HG03469 (cell line): ENCODE measurements around the gene RPL14.
A peak's percentile ranks its signal among the peaks of the same experiment; 100 is the strongest.
"Not testable (repeated sequence)": the region's sequence is repeated elsewhere in the genome, so short reads cannot be mapped to it uniquely, and the experiment has no call there.

ENCODE experiments used
- ATAC-seq: cut with Tn5 transposase; IDR thresholded peaks from one replicate; pipeline ENCODE4 v1.9.1; 2021; ENCODE audit warnings: mild to moderate bottlenecking, moderate library complexity, moderate number of reproducible peaks; ENCODE audit not compliant: unreplicated experiment

The RPL14 gene

DNA sequence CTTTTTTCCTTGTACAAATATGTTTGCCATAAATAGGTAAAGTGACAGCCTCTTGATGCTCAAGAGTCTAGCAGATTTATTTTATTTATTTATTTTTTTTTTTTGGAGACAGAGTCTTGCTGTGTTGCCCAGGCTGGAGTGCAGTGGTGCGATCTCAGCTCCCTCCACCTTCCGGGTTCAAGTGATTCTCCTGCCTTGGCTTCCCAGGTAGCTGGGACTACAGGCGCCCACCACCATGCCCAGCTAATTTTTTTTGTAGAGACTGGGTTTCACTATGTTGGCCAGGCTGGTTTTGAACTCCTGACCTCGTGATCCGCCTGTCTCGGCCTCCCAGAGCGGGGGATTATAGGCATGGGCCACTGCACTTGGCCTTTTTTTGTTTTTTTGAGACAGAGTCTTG, 5.7 kb downstream of the RPL14 start:
- ATAC-seq, result not testable (repeated sequence)

DNA sequence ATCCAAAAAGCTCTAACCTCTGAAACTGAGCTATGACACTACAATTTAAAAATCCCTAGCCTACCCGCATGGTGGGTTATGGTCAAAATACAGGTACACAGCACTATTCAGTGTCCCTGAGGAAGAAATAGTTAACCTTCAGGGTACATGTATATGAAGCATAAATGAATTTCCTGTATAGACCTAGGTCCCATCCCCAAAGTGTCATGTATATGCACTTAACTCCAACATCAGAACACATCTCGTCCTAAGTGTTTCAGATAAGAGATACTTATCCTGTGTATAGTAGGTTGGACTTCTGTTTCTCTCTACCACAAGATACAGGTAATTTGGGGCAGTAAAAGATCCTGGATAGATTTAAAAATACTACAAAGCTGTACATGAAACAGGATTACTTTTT, 6.4 kb downstream of the RPL14 start:
- no peak for ATAC-seq

DNA sequence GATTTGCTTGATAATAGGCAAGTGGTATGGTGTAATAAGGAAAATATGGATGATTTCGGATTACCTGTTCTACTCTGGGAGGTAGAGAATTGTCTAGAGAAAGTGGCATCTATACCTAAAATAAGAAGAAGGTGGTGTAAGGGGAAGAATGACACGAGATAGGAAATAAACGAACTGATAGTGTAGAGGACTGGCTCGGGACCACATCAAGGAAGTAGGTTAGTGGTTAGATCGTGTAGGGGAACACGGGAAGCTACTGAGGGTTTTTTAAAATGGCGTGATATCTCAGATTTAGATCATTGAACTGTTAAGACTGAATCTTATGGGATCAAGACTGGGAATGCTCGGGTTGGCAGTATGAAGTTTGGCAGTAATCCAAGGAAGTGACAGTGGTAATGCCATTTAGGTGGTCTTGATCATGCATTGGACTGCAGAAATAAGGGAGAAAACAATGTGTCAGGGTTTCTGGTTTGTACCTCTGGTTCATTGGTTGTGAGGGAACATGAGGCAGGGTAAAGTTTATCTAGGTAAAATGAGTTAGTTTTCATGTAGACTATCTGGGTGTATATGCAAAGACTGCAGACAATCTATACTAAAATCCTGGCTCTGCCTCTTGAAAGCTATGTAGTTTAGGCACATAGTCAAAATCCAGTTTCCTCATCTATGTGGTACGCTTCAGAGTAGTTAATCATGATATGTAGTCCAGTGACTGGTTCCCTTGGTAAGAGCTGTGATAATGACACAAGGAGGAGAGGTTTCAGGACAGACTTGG, 7.4 kb downstream of the RPL14 start:
- ATAC-seq, result no peak

DNA sequence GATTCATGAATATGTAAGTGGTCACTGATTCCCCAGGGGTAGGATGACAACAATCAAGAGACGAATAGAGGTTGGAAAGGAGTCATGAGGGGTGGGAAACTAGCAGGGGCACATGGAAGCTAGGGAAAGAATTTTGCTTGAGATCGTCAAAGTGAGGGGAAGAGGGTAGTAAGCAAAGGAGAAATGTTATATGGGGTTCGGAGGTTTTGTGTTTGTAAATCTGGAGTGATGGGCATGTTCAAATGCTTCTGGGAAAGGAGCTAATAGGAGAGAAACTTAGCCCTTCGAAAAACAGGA, 7.9 kb downstream of the RPL14 start:
- no peak for ATAC-seq

- ATAC-seq, result no peak
Measured at GRCh38 chr3:40465456-40465855, 8.3 kb downstream of the RPL14 start.

GRCh38 chr3:40468018-40468417, 10.9 kb downstream of the RPL14 start:
- ATAC-seq, result no peak

DNA sequence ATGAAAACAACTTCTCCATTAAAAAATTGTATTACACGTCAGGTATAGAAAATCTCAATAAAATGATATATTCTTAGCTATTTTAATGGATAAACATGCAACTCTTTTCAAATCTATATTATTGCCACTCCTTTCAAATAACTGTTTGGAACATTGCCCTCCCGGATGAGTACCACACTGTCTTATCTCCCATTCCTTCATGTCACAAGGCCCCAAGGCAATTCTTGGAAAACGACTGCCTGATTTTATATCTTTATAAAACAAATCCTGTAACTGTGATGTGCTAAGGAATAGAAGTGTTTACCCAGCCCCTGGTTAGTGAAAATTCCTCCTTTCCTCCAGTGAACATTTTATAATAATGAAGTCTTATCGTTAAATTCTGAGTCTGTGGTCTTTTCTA, 13.6 kb downstream of the RPL14 start:
- ATAC-seq, result no peak

- ATAC-seq, result no peak
Measured at GRCh38 chr3:40476478-40477470, 19.6 kb downstream of the RPL14 start, which contains the start of gene ZNF619. Gene ZNF619 (plus strand): TSS chr3:40477122. CDS start chr3:40477980, 858 bp downstream.

DNA sequence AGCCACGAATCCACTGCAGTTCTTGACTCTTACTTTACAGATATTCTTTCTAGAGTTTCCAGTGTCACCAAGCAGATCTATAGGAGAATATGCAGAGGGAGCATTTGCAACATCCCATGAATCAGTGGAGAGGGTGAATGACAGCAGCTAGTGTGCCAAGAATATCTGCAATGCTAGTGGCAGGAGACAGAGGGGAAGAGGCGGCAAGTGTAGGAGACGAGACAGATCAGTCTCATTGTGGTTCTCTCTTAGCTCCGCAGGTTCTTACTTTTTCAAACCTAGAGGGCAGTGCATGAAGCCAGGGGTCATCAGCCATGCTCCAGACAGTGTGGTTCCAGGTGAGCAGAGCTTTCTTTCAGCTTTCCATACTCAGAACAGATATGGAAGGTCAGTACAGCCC, 20.5 kb downstream of the RPL14 start:
- ATAC-seq, result no peak

GRCh38 chr3:40487172-40487571, 30.0 kb downstream of the RPL14 start:
- no peak for ATAC-seq

GRCh38 chr3:40490916-40491315, 33.8 kb downstream of the RPL14 start:
- ATAC-seq, result no peak

DNA sequence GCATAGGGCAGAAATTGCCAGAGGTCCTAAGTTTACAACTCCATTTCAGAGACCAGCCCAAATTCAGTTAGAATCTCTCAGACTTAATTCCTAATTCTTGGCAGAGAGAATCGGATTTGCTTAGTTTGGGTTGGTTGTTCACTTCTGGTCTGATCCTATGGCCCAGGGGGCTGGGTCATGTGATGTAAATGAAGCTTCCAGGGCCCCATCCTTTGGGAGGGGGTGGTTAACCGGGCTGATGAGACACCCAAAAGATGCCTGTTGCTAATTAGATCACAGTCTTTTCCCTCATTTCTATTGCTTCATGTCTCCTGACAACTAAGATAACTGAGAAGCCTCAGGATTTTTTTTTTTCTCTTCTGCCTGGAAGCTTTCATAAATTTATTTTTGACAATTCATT, 37.6 kb downstream of the RPL14 start:
- ATAC-seq, result no peak

GRCh38 chr3:40497288-40497687, 40.1 kb downstream of the RPL14 start:
- ATAC-seq, result no peak

DNA sequence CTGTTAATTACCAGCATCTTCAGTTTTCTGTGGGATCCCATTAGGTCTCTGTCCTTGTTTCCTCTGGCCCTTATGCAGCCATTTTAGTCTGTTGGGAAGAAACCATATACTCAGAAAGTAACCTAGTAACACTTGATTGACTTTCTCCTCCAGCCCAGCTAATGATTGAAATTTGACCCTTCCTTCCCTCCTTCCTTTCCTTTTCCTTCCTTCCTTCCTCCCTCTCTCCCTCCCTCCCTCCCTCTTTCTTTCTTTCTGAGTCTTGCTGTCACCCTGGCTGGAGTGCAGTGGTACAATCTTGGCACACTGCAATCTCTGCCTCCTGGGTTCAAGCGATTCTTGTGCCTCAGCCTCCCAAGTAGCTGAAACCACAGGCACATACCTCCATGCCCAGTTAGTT, 42.8 kb downstream of the RPL14 start:
- no peak for ATAC-seq

GRCh38 chr3:40502034-40502433, 44.9 kb downstream of the RPL14 start:
- ATAC-seq, result no peak

- no peak for ATAC-seq
Measured at GRCh38 chr3:40504636-40505430, 47.7 kb downstream of the RPL14 start.

GRCh38 chr3:40505599-40506462, 48.7 kb downstream of the RPL14 start, which contains the start of gene ZNF620:
Gene ZNF620 (plus strand): TSS chr3:40506039. CDS start chr3:40506353, 314 bp downstream.
- ATAC-seq, result peak; percentile 49

DNA sequence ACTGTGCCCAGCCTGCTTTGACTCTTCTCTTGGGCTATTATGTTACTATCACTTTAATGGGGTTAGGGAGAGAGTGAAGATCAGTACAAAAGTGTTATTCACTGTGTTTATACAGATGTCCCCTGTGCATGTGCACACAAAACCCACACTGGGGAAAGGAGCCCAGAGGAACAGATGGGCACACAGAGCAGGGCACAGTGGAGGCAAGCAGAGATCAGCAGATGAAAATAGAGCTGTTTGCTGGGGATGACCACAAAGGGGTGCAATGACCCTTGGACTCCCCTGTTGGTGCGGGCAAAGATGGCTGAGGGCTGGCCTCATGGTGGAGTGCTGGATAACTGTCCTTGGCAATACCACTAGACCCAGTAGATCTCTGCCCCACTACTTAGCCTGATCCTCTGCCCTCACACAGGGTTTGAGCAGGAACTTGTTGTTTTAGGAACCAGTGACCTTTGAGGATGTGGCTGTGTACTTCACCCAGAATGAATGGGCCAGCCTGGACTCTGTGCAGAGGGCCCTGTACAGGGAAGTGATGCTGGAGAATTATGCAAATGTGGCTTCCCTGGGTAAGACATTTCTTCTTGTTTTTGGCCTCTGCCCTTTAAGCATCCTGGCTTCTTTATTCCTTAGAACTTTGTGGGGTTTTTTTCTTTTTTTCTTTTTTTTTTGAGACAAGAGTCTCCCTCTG, 54.0 kb downstream of the RPL14 start:
- ATAC-seq, result no peak

DNA sequence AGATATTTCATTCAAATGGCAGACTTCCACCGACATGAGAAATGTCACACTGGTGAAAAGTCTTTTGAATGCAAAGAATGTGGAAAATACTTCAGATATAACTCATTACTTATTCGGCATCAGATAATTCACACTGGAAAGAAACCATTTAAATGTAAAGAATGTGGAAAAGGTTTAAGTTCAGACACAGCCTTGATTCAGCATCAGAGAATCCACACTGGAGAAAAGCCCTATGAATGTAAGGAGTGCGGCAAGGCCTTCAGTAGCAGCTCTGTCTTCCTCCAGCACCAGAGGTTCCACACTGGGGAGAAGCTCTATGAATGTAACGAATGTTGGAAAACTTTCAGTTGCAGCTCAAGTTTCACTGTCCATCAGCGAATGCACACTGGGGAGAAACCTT, 59.1 kb downstream of the RPL14 start:
- ATAC-seq, result no peak

DNA sequence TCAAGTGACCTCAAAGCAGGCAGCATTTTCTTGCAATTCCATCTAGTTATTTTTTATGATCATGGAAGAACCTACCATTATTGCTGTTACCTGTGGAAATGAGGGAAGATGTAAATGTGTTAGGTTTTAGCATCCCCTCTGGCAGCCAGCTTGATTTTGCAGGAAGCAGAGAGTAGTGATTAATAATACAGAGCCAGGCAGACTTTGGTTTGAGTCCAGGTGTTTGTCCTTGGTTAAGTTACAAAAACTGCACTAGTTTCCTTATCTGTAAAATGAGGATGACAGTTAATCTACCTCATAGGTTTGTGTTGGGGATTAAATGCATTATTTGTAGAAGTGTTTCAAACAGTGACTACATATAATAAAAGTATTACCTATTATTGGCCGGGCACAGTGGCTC, 60.9 kb downstream of the RPL14 start:
- no peak for ATAC-seq
